Karpas-422 (cell line): ENCODE measurements around the gene WAC. TPM values are rescaled to one million over a fixed set of nuclear protein-coding genes. Genes with fewer than 3 reads are reported as not detected.
A peak's percentile ranks its signal among the peaks of the same experiment; 100 is the strongest.
"Not testable (repeated sequence)": the region's sequence is repeated elsewhere in the genome, so short reads cannot be mapped to it uniquely, and the experiment has no call there.

ENCODE experiments used
- DNase-seq: peaks from one replicate; pipeline ENCODE4 v3.0.0-alpha.2; 2015
- H2AFZ ChIP-seq: fragments of 200-600 bp; sonication (generic); 2 replicates; pipeline ENCODE4 v1.6.1; 2014; ENCODE audit warnings: antibody characterized with exemption, low read length, mixed read lengths
- H3K27ac ChIP-seq: fragments of 200-600 bp; sonication (generic); 2 replicates; pipeline ENCODE4 v1.5.1; 2014; ENCODE audit warnings: mild to moderate bottlenecking, low read length, moderate library complexity
- H3K27me3 ChIP-seq: fragments of 200-600 bp; sonication (generic); 2 replicates; pipeline ENCODE4 v1.6.1; 2014; ENCODE audit warnings: low read length, mixed read lengths
- H3K36me3 ChIP-seq: fragments of 200-600 bp; sonication (generic); 2 replicates; pipeline ENCODE4 v1.6.1; 2014; ENCODE audit warnings: low read length, mixed read lengths; ENCODE audit not compliant: insufficient read depth
- H3K4me1 ChIP-seq: fragments of 200-600 bp; sonication (generic); 2 replicates; pipeline ENCODE4 v1.6.1; 2014; ENCODE audit warnings: mild to moderate bottlenecking, low read length, mixed read lengths
- H3K4me2 ChIP-seq: fragments of 200-600 bp; sonication (generic); 2 replicates; pipeline ENCODE4 v1.6.1; 2014; ENCODE audit warnings: low read length, low read depth, mild to moderate bottlenecking; ENCODE audit not compliant: poor library complexity, severe bottlenecking
- H3K4me3 ChIP-seq: fragments of 200-600 bp; sonication (generic); 2 replicates; pipeline ENCODE4 v1.5.1; 2014; ENCODE audit warnings: mild to moderate bottlenecking, antibody characterized with exemption, low read length, mixed read lengths
- H3K79me2 ChIP-seq: fragments of 200-600 bp; sonication (generic); 2 replicates; pipeline ENCODE4 v1.6.1; 2014; ENCODE audit warnings: mild to moderate bottlenecking, low read length, mixed read lengths
- H3K9ac ChIP-seq: fragments of 200-600 bp; sonication (generic); 2 replicates; pipeline ENCODE4 v1.6.0; 2014; ENCODE audit warnings: low read length
- H3K9me2 ChIP-seq: fragments of 200-600 bp; sonication (generic), shearing (Covaris generic); replicated peaks from 2 replicates; pipeline ENCODE4 v1.6.0; 2014; ENCODE audit warnings: mild to moderate bottlenecking, low read length, moderate library complexity; ENCODE audit not compliant: insufficient read depth
- H3K9me3 ChIP-seq: fragments of 300-700, 200-600 bp; sonication (generic); 2 replicates; pipeline ENCODE4 v1.6.1; 2014; ENCODE audit warnings: low read length, mixed read lengths
- H4K20me1 ChIP-seq: fragments of 200-600 bp; sonication (generic); 2 replicates; pipeline ENCODE4 v1.6.1; 2014; ENCODE audit warnings: mild to moderate bottlenecking, antibody characterized with exemption, low read length, low read depth; ENCODE audit not compliant: insufficient read depth
- total RNA-seq: library from RNA; depleted of rRNA; stranded (reverse); fragments of >200 nt; shearing (Covaris generic); gene quantifications from 2 replicates; pipeline ENCODE4 v1.2.3, GENCODE V29; 2014; ENCODE audit warnings: low replicate concordance

The WAC gene
- total RNA-seq, 1 experiment from 2014 or later: 156 TPM

GRCh38 chr10:28606568-28606967 lies 73.7 kb downstream of the WAC start:
- no peak overlapping the region for H3K9ac ChIP-seq
- H3K4me1 ChIP-seq: peaks cover 23% of the 10 kb centered on the region
- peaks cover 59% of the 10 kb centered on the region; the same call in 1 of the 2 replicates for H3K36me3 ChIP-seq
- H4K20me1 ChIP-seq: peaks cover 43% of the 10 kb centered on the region
- no peaks in the 10 kb centered on the region for H3K27me3 ChIP-seq
- no peaks in the 10 kb centered on the region for H3K9me3 ChIP-seq
- DNase-seq: no peak
- H3K79me2 ChIP-seq: peaks cover 73% of the 10 kb centered on the region
- no peak overlapping the region for H2AFZ ChIP-seq
- H3K4me2 ChIP-seq: no peak overlapping the region
- no peak overlapping the region for H3K27ac ChIP-seq
- H3K9me2 ChIP-seq: no peaks in the 10 kb centered on the region
- no peak overlapping the region for H3K4me3 ChIP-seq

- not testable (repeated sequence) for H3K9me2 ChIP-seq, H3K27ac ChIP-seq, H3K4me3 ChIP-seq, H3K9ac ChIP-seq, H3K4me2 ChIP-seq, H2AFZ ChIP-seq, H3K27me3 ChIP-seq, DNase-seq, H3K9me3 ChIP-seq
- Histone ChIP-seq H4K20me1 (peaks cover 38% of the 10 kb centered on the region), H3K79me2 (peaks cover 46% of the 10 kb centered on the region), H3K36me3 (peaks cover 76% of the 10 kb centered on the region), H3K4me1 (peaks cover 23% of the 10 kb centered on the region)
Measured at GRCh38 chr10:28609636-28610035, 76.7 kb downstream of the WAC start.

- Histone ChIP-seq H3K27ac (no peak overlapping the region), H3K4me2 (no peak overlapping the region), H3K36me3 (peaks cover 82% of the 10 kb centered on the region), H3K9ac (no peak overlapping the region), H3K79me2 (peaks cover 14% of the 10 kb centered on the region), H4K20me1 (peaks cover 18% of the 10 kb centered on the region), H3K9me2 (no peaks in the 10 kb centered on the region), H2AFZ (no peak overlapping the region), H3K27me3 (no peaks in the 10 kb centered on the region), H3K4me1 (no peaks in the 10 kb centered on the region), H3K9me3 (no peaks in the 10 kb centered on the region), H3K4me3 (no peak overlapping the region)
- DNase-seq: no peak
Measured at GRCh38 chr10:28612877-28613276, 80.0 kb downstream of the WAC start.

GRCh38 chr10:28616514-28616913 lies 83.6 kb downstream of the WAC start:
- Histone ChIP-seq H4K20me1 (peaks cover 18% of the 10 kb centered on the region; the same call in 1 of the 2 replicates), H3K4me2 (no peak overlapping the region), H3K4me1 (no peaks in the 10 kb centered on the region), H3K79me2 (no peaks in the 10 kb centered on the region), H3K4me3 (no peak overlapping the region), H3K9me2 (no peaks in the 10 kb centered on the region), H3K36me3 (peaks cover 73% of the 10 kb centered on the region), H3K9me3 (no peaks in the 10 kb centered on the region), H3K9ac (no peak overlapping the region), H3K27me3 (no peaks in the 10 kb centered on the region), H3K27ac (no peak overlapping the region), H2AFZ (no peak overlapping the region)
- DNase-seq: no peak

GRCh38 chr10:28619455-28619854 lies 86.5 kb downstream of the WAC start:
- Histone ChIP-seq H3K36me3 (peaks cover 51% of the 10 kb centered on the region; the same call in 1 of the 2 replicates), H3K9me2 (no peaks in the 10 kb centered on the region), H3K4me2 (no peak overlapping the region), H2AFZ (no peak overlapping the region), H3K79me2 (no peaks in the 10 kb centered on the region), H3K9me3 (no peaks in the 10 kb centered on the region), H3K27ac (no peak overlapping the region), H3K4me3 (no peak overlapping the region), H3K4me1 (no peaks in the 10 kb centered on the region), H3K9ac (no peak overlapping the region), H3K27me3 (no peaks in the 10 kb centered on the region), H4K20me1 (peaks cover 16% of the 10 kb centered on the region; the same call in 1 of the 2 replicates)
- no peak for DNase-seq

- no peaks in the 10 kb centered on the region for H3K9me2 ChIP-seq
- H2AFZ ChIP-seq: no peak overlapping the region
- H3K36me3 ChIP-seq: peaks cover 43% of the 10 kb centered on the region; the same call in 1 of the 2 replicates
- H3K4me2 ChIP-seq: no peak overlapping the region
- H4K20me1 ChIP-seq: peaks cover 23% of the 10 kb centered on the region; the same call in 1 of the 2 replicates
- no peaks in the 10 kb centered on the region for H3K79me2 ChIP-seq
- H3K9ac ChIP-seq: no peak overlapping the region
- no peaks in the 10 kb centered on the region for H3K27me3 ChIP-seq
- H3K4me1 ChIP-seq: no peaks in the 10 kb centered on the region
- H3K27ac ChIP-seq: no peak overlapping the region
- DNase-seq: no peak
- H3K9me3 ChIP-seq: no peaks in the 10 kb centered on the region
- no peak overlapping the region for H3K4me3 ChIP-seq
Measured at GRCh38 chr10:28620251-28620650, 87.3 kb downstream of the WAC start.

- H3K9me3 ChIP-seq: no peaks in the 10 kb centered on the region
- H3K79me2 ChIP-seq: no peaks in the 10 kb centered on the region
- H3K9me2 ChIP-seq: no peaks in the 10 kb centered on the region
- H3K27me3 ChIP-seq: no peaks in the 10 kb centered on the region
- H3K4me1 ChIP-seq: no peaks in the 10 kb centered on the region
- no peak overlapping the region for H3K9ac ChIP-seq
- peaks cover 17% of the 10 kb centered on the region; the same call in 1 of the 2 replicates for H3K36me3 ChIP-seq
- no peak overlapping the region for H3K4me2 ChIP-seq
- no peak overlapping the region for H2AFZ ChIP-seq
- no peak overlapping the region for H3K4me3 ChIP-seq
- H3K27ac ChIP-seq: no peak overlapping the region
- H4K20me1 ChIP-seq: peaks cover 21% of the 10 kb centered on the region
- no peak for DNase-seq
Measured at GRCh38 chr10:28623483-28623882, 90.6 kb downstream of the WAC start.

GRCh38 chr10:28624351-28624750 lies 91.4 kb downstream of the WAC start:
- no peak overlapping the region for H3K27ac ChIP-seq
- H3K79me2 ChIP-seq: no peaks in the 10 kb centered on the region
- no peaks in the 10 kb centered on the region for H3K4me1 ChIP-seq

More at GRCh38 chr10:28624351-28624750, 91.4 kb downstream of the WAC start:
- no peaks in the 10 kb centered on the region for H3K9me2 ChIP-seq
- H3K9me3 ChIP-seq: no peaks in the 10 kb centered on the region
- peaks cover 18% of the 10 kb centered on the region for H4K20me1 ChIP-seq
- no peak overlapping the region for H3K4me2 ChIP-seq
- H3K36me3 ChIP-seq: peaks cover 12% of the 10 kb centered on the region; the same call in 1 of the 2 replicates
- H3K9ac ChIP-seq: no peak overlapping the region
- no peaks in the 10 kb centered on the region for H3K27me3 ChIP-seq
- H2AFZ ChIP-seq: no peak overlapping the region
- peak; percentile 51 for DNase-seq
- no peak overlapping the region for H3K4me3 ChIP-seq
